Keratinocyte (primary cell): Measurements from ENCODE around the gene ZNF747. TPM values are rescaled to one million over a fixed set of nuclear protein-coding genes. Genes with fewer than 3 reads are reported as not detected.

Experiments
- DNase-seq: peaks from one replicate; pipeline ENCODE4 v3.0.0-alpha.2; 2011; ENCODE audit warnings: low read depth, missing footprints, low spot score
- FAIRE-seq: peaks from 2 replicates; lab custom pipeline; 2011; peaks lifted over from hg19 to GRCh38; lab: Jason Lieb, UNC
- H2AFZ ChIP-seq: 2 replicates; pipeline ENCODE4 v1.6.0; 2012; ENCODE audit warnings: low read length, control low read depth, inconsistent platforms; ENCODE audit not compliant: control insufficient read depth
- H3K27ac ChIP-seq: 2 replicates; pipeline ENCODE4 v1.5.1; 2011; ENCODE audit warnings: low read length; ENCODE audit not compliant: control insufficient read depth, insufficient read depth
- H3K27me3 ChIP-seq: 3 replicates; pipeline ENCODE4 v1.6.0; 2011; ENCODE audit warnings: low read length; ENCODE audit not compliant: control insufficient read depth, insufficient read depth; ENCODE audit errors: extremely low read depth
- H3K36me3 ChIP-seq, 2 experiments: 2 replicates in 1 of 2; 3 replicates in 1 of 2; pipeline ENCODE4 v1.5.1; 2011; ENCODE audit warnings: low read length in 2 of 2, mild to moderate bottlenecking in 1 of 2; ENCODE audit not compliant: control insufficient read depth in 2 of 2, insufficient read depth in 2 of 2; ENCODE audit errors: extremely low read depth in 1 of 2
- H3K4me1 ChIP-seq: 3 replicates; pipeline ENCODE4 v1.5.1; 2011; ENCODE audit warnings: low read length; ENCODE audit not compliant: control insufficient read depth, insufficient read depth; ENCODE audit errors: extremely low read depth
- H3K4me2 ChIP-seq: 3 replicates; pipeline ENCODE4 v1.6.0; 2011; ENCODE audit warnings: low read depth, low read length; ENCODE audit not compliant: control insufficient read depth, insufficient read depth; ENCODE audit errors: extremely low read depth
- H3K4me3 ChIP-seq, 3 experiments: fragments of 200-600 bp in 1 of 3; sonication (generic) in 1 of 3; 2 replicates in 2 of 3; 3 replicates in 1 of 3; pipeline ENCODE4 v1.5.1; 2011 to 2016; ENCODE audit warnings: low read length in 3 of 3, mild to moderate bottlenecking in 3 of 3, control low read depth in 2 of 3, inconsistent platforms in 1 of 3, low read depth in 1 of 3, mixed read lengths in 1 of 3, mixed run types in 1 of 3, moderate library complexity in 1 of 3; ENCODE audit not compliant: control insufficient read depth in 2 of 3, insufficient read depth in 2 of 3; ENCODE audit errors: extremely low read depth in 1 of 3
- H3K79me2 ChIP-seq: 2 replicates; pipeline ENCODE4 v1.6.0; 2012; ENCODE audit warnings: low read length; ENCODE audit not compliant: control insufficient read depth, insufficient read depth
- H3K9ac ChIP-seq: 3 replicates; pipeline ENCODE4 v1.6.0; 2011; ENCODE audit warnings: low read length; ENCODE audit not compliant: control insufficient read depth, insufficient read depth; ENCODE audit errors: extremely low read depth
- H3K9me1 ChIP-seq: 3 replicates; pipeline ENCODE4 v1.6.0; 2011; ENCODE audit warnings: low read length; ENCODE audit not compliant: control insufficient read depth, insufficient read depth; ENCODE audit errors: extremely low read depth
- H3K9me3 ChIP-seq: 2 replicates; pipeline ENCODE4 v1.5.1; 2012; ENCODE audit warnings: low read depth, low read length; ENCODE audit not compliant: control insufficient read depth
- H4K20me1 ChIP-seq: 3 replicates; pipeline ENCODE4 v1.6.0; 2011; ENCODE audit warnings: low read length; ENCODE audit not compliant: control insufficient read depth, insufficient read depth; ENCODE audit errors: extremely low read depth
- CTCF ChIP-seq, 3 experiments: IDR thresholded peaks in 1 of 3; conservative IDR thresholded peaks in 1 of 3; optimal IDR thresholded peaks in 1 of 3; 2 replicates in 2 of 3; 3 replicates in 1 of 3; pipeline versions ENCODE3 to v1.5.1; 2011; ENCODE audit warnings: low read length in 3 of 3, mild to moderate bottlenecking in 3 of 3, moderate library complexity in 2 of 3, control low read depth in 1 of 3, inconsistent platforms in 1 of 3; ENCODE audit not compliant: insufficient read depth in 2 of 3; ENCODE audit errors: extremely low read depth in 1 of 3
- EZH2 ChIP-seq: IDR thresholded peaks from one replicate; pipeline ENCODE4 v1.6.1; 2012; ENCODE audit warnings: inconsistent platforms, mild to moderate bottlenecking, low read length, moderate library complexity
- dilution Hi-C: fragments of 300-500 bp; cut with MboI; formaldehyde crosslinking; loops from one replicate; pipeline ENCODE4 v1.7.0; 2020; ENCODE audit warnings: low sequenced_read_pairs; ENCODE audit not compliant: extremely low pct_ligation_motif_present
- polyA plus RNA-seq, 5 experiments: library from polyadenylated mRNA; depleted of rRNA in 3 of 5; stranded (reverse) in 3 of 5; stranded (forward) in 1 of 5; unstranded in 1 of 5; fragments of >200 nt; gene quantifications; 1 replicate in 1 of 5; 2 replicates in 3 of 5; 3 replicates in 1 of 5; pipeline versions ENCODE4 v1.2.1 to v1.2.3, GENCODE V29; 2011 to 2012; ENCODE audit warnings: missing spikeins in 2 of 5, low read depth in 1 of 5, low replicate concordance in 1 of 5

The ZNF747 gene
- polyA plus RNA-seq, 1 donor (not counting 4 experiments of a cell fraction or from before 2014, with no cell fraction given) = 2.7 TPM

- Histone ChIP-seq H3K79me2 (no peaks in the 10 kb centered on the region), H3K9me1 (no peaks in the 10 kb centered on the region), H3K9me3 (no peaks in the 10 kb centered on the region), H3K9ac (no peak overlapping the region), H3K4me1 (peaks cover 17% of the 10 kb centered on the region), H2AFZ (peak overlapping the region; percentile 26), H3K27me3 (peaks cover 11% of the 10 kb centered on the region), H4K20me1 (no peaks in the 10 kb centered on the region), H3K27ac (no peak overlapping the region), H3K36me3 (no peaks in the 10 kb centered on the region), H3K4me2 (no peak overlapping the region), H3K4me3 (no peak overlapping the region)
- DNase-seq = no peak
- no peak for FAIRE-seq
- dilution Hi-C loops = no loop called here
- no peak for TF ChIP-seq EZH2
- TF ChIP-seq CTCF (optimal IDR thresholded peaks at IDR 0.05 in 1 of 3, IDR thresholded peaks at IDR 0.05 in 1 of 3, conservative IDR thresholded peaks at IDR 0.05 in 1 of 3; ENCODE audit: extremely low read depth in 1 of 3, insufficient read depth in 2 of 3, low read length in 3 of 3) = no peak
Measured at GRCh38 chr16:30494709-30495108, 39.9 kb downstream of the ZNF747 start.

- Histone ChIP-seq H3K4me1 (peaks cover 21% of the 10 kb centered on the region), H4K20me1 (no peaks in the 10 kb centered on the region), H2AFZ (no peak overlapping the region), H3K27ac (no peak overlapping the region), H3K36me3 (no peaks in the 10 kb centered on the region), H3K79me2 (no peaks in the 10 kb centered on the region), H3K9ac (no peak overlapping the region), H3K9me3 (no peaks in the 10 kb centered on the region), H3K4me2 (no peak overlapping the region), H3K4me3 (no peak overlapping the region), H3K9me1 (no peaks in the 10 kb centered on the region), H3K27me3 (peaks cover 11% of the 10 kb centered on the region)
- no peak for DNase-seq
- TF ChIP-seq CTCF (optimal IDR thresholded peaks at IDR 0.05 in 1 of 3, IDR thresholded peaks at IDR 0.05 in 1 of 3, conservative IDR thresholded peaks at IDR 0.05 in 1 of 3; ENCODE audit: extremely low read depth in 1 of 3, insufficient read depth in 2 of 3, low read length in 3 of 3) = no peak
- TF ChIP-seq EZH2 = no peak
- FAIRE-seq = no peak
- dilution Hi-C loops = no loop called here
Measured at GRCh38 chr16:30493941-30494488, 40.6 kb downstream of the ZNF747 start.
